Measurements from ENCODE around the gene EXPH5.
A peak's percentile ranks its signal among the peaks of the same experiment; 100 is the strongest.

EXPH5 gene

GRCh38 chr11:108508653-108509593 lies 84.6 kb downstream of the EXPH5 start:
- FAIRE-seq: no peak

- FAIRE-seq: no peak
These were observed 92.2 kb downstream of the EXPH5 start for GRCh38 chr11:108501396-108501795.

DNA sequence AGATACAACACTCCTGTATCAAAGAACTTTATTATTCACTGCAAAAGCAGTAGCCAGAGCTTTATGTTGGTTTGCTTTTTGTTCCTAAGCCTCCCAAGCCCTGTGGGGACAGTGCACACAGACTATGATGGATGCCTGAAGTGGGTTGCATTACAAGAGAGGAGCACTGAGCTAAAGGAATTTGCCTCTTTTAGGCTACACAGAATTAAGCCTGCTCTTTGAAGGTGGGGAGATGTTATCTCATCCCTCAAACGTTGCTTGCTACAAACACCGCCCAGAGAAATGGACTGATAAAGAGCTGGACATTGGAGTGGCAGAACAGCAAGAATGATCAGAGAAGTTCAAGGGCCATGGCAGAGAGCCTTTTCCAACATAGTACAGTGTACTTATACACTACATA lies 92.8 kb downstream of the EXPH5 start:
- FAIRE-seq: no peak

- FAIRE-seq: no peak
These were observed 93.4 kb downstream of the EXPH5 start for GRCh38 chr11:108500169-108500568.

- no peak for FAIRE-seq
These were observed 94.7 kb downstream of the EXPH5 start for GRCh38 chr11:108498816-108499408.

- FAIRE-seq: no peak
These were observed 95.3 kb downstream of the EXPH5 start, which contains the start of gene POGLUT3 for GRCh38 chr11:108498046-108498815. Gene POGLUT3 (minus strand): TSS chr11:108498384. CDS start chr11:108498366, 18 bp downstream.

- FAIRE-seq: peak; percentile 99
These were observed 96.1 kb downstream of the EXPH5 start for GRCh38 chr11:108497317-108498045.

GRCh38 chr11:108496643-108497256 lies 96.8 kb downstream of the EXPH5 start:
- FAIRE-seq: no peak

GRCh38 chr11:108495326-108495725 lies 98.2 kb downstream of the EXPH5 start:
- no peak for FAIRE-seq

DNA sequence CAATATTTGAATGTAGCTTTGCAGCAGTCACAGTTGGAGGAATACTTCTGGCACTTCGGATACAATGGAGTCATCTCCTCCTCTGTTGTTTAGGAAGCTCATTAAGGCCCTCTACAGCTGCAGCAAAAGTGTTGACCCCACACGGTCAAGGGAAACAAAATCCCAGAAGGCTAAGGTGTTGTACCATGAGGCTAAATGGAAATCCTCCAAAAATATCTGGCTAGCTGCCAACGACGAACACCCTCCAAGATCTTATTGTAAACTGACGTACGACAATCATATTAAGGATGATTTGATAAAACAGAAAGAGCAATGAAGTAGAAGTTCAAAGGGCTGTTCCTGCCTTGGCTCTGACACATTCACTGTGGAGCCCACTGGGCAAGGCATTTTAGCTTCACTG lies 99.4 kb downstream of the EXPH5 start:
- no peak for FAIRE-seq

DNA sequence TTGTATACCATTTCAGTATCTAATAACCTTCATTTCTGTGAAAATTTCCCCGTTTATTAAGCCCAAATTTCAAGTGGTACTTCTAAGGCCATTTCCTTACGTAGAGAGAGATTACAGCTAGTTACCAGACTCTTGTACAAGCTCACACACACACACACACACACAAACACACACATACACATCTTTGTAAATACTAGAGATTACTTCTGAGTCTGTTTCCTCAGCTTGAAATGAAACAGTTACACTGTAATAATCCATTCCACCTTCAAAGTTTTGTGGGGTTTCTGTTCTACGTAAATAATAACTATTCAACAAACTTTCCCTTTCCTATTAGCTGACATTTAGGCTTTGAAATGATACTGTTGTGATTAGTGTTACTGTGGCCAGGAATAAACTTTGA lies 101.6 kb downstream of the EXPH5 start:
- FAIRE-seq: no peak

DNA sequence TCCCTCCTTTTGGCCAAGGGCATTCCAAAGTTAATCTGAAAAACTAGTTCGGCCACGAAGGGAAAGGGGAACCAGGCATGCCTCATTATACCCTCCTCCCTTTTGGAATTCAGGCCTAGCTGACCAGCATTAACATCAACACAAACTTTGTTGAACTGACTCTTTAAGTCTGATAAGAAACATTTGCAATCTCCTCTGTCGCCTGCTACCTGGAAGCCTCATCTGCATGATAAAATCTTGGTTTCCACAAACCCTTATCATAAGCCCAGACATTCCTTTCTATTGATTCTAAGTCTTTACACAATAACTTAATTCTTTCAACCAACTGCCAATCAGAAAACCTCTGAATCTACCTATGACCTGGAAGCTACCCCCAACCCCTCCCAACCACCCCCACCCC lies 106.7 kb downstream of the EXPH5 start:
- no peak for FAIRE-seq

- no peak for FAIRE-seq
These were observed 107.2 kb downstream of the EXPH5 start for GRCh38 chr11:108486331-108486730.

DNA sequence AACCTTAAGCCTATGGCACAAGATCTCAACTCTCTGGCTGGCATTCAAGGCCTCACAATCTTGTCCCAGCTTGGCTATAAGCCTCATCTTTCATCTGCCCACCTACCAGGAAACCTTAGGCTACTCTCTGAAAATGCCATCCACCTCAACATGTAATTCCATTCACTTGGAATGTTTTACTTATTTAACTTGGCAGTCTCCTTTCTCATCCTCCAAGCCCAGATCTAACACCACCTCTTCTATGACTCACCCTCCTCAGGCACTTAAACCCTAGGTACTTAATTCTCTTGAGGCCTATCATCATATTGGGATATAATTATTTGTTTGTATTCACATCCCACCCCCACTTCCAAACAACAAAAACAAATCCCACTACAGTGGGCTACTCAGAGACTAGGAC lies 110.4 kb downstream of the EXPH5 start:
- no peak for FAIRE-seq

DNA sequence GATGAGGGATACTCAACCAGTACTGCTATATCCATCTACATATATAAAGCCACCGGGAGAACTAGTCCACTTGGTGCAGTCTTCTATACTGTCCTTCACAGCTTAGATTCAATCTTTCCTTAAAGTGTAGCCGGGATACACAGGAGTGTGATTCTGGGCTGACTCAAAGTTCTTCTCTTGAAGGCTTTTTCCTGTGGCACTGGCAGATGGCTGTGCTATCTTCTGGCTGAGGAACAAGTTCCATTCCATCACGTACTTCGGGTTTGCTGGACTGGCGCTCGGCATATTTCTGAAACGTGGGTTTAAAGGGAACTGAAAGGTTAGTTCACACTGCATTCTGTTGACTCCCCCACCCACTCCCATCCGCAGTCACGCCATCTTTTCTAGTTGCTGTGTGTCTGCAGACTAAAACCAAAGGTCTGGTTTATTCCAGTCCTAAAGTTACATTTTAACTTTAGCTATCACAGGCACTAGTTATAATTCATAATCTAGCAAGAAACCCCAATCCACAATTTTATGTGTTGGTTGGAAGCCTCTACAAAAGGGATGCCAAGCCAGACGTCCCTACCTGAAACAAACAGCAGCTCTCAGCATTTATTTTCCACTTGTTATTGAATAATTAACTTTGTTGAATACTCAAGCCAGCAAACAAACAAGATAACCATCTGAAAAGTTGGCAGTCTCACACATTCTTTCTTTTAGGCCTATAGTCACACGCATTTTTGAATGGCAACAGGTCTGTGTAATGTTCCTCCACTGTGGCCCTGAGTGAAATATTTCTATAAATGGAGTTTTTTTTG lies 118.7 kb downstream of the EXPH5 start:
- no peak for FAIRE-seq

DNA sequence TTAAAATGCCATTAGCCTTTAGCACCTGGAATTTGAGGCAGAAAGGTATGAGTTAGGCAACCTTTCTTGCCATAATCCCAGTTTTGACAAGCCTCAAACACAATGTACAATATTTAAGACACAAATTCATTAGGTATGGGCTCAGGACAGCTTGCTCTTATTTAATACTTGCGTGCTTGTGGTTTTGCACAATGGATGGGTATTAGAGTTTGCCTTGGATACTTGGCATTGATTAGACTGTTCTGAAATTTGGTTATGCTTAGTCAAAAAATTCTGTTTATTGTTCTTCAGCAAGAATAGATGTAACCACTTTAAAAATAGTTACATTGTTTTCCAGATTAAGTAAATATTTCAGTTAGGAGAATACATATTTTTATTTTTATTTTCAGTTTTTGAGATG lies 120.9 kb downstream of the EXPH5 start:
- FAIRE-seq: no peak

DNA sequence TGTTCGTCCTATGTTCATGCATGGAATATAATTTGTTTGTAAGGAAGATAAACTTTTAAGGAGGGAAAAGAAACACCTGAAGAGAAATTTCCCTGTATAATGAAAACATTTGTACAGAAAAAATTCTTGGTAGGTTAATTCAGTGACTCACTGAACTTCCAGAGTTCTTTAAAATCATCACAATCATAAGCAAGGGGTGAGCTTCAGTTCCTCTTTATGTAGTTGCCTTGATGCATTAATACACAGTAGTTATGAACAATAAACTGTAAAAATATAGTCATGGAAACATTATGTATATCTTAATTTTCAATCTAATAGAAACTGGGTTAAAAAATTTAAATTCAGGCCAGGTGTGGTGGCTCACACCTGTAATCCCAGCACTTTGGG lies 125.1 kb downstream of the EXPH5 start:
- FAIRE-seq: no peak

GRCh38 chr11:108467091-108467823 lies 126.3 kb downstream of the EXPH5 start, which contains the start of gene C11orf65:
Gene C11orf65 (minus strand): TSS chr11:108467529. CDS start chr11:108461559, 5,970 bp downstream.
- peak; percentile 98 for FAIRE-seq

- FAIRE-seq: no peak
These were observed 127.2 kb downstream of the EXPH5 start for GRCh38 chr11:108466405-108466804.

All from A204.1 (cell line).